Hepatocyte (in vitro differentiated cells): ENCODE results near the gene SUPT4H1. TPM values are rescaled to one million over a fixed set of nuclear protein-coding genes. Genes with fewer than 3 reads are reported as not detected.

ENCODE experiments used
- DNase-seq: peaks from one replicate; pipeline ENCODE4 v3.0.0-alpha.2; 2016; ENCODE audit warnings: low spot score
- H2AFZ ChIP-seq: fragments of 200-600 bp; sonication (generic); 2 replicates; pipeline ENCODE4 v1.6.0; 2016; ENCODE audit warnings: antibody characterized with exemption, mild to moderate bottlenecking
- H3K27ac ChIP-seq: fragments of 200-600 bp; sonication (generic); 2 replicates; pipeline ENCODE4 v1.5.1; 2016; ENCODE audit warnings: mild to moderate bottlenecking
- H3K27me3 ChIP-seq: fragments of 200-600 bp; sonication (generic); 2 replicates; pipeline ENCODE4 v1.6.1; 2016
- H3K36me3 ChIP-seq: fragments of 200-600 bp; sonication (generic); replicated peaks from 2 replicates; pipeline ENCODE4 v1.5.1; 2016; ENCODE audit warnings: low read depth; ENCODE audit not compliant: insufficient read depth
- H3K4me1 ChIP-seq: fragments of 200-600 bp; sonication (generic); 2 replicates; pipeline ENCODE4 v1.5.1; 2016; ENCODE audit warnings: mild to moderate bottlenecking, moderate library complexity; ENCODE audit not compliant: insufficient read depth
- H3K4me2 ChIP-seq: fragments of 200-600 bp; sonication (generic); 2 replicates; pipeline ENCODE4 v1.6.0; 2016
- H3K4me3 ChIP-seq: fragments of 200-600 bp; sonication (generic); 2 replicates; pipeline ENCODE4 v1.5.1; 2016; ENCODE audit warnings: mild to moderate bottlenecking
- H3K79me2 ChIP-seq: fragments of 200-600 bp; sonication (generic); 2 replicates; pipeline ENCODE4 v1.6.0; 2017; ENCODE audit warnings: mild to moderate bottlenecking
- H3K9me2 ChIP-seq: fragments of 200-600 bp; sonication (generic); replicated peaks from 2 replicates; pipeline ENCODE4 v1.6.0; 2017; ENCODE audit warnings: mild to moderate bottlenecking; ENCODE audit not compliant: insufficient read depth
- H3K9me3 ChIP-seq: fragments of 200-600 bp; sonication (generic); 2 replicates; pipeline ENCODE4 v1.5.1; 2016; ENCODE audit warnings: low read depth, mild to moderate bottlenecking
- H4K20me1 ChIP-seq: fragments of 200-600 bp; sonication (generic); 2 replicates; pipeline ENCODE4 v1.6.0; 2016; ENCODE audit warnings: mild to moderate bottlenecking; ENCODE audit not compliant: insufficient read depth, poor library complexity, severe bottlenecking
- EZH2 ChIP-seq: fragments of 200-600 bp; sonication (generic); IDR thresholded peaks from 2 replicates; pipeline ENCODE4 v1.6.1; 2016; ENCODE audit warnings: antibody characterized with exemption, mild to moderate bottlenecking, borderline replicate concordance
- EZH2phosphoT487 ChIP-seq: fragments of 200-600 bp; sonication (generic); IDR thresholded peaks from one replicate; pipeline ENCODE4 v1.6.1; 2018; ENCODE audit warnings: antibody characterized with exemption, mild to moderate bottlenecking, low read depth, moderate library complexity; ENCODE audit not compliant: unreplicated experiment, severe bottlenecking
- WGBS: methylation state at CpG from one replicate; pipeline ENCODE4 v1.1.6; 2016; ENCODE audit warnings: low lambda C conversion rate; ENCODE audit errors: missing lambda C conversion rate; 5-methylcytosine and 5-hydroxymethylcytosine counted together
- polyA plus RNA-seq: library from polyadenylated mRNA; unstranded; fragments of >200 nt; fragmentation: Nextera tagmentation; extraction: Ambion mirVana; gene quantifications from 2 replicates; pipeline ENCODE4 v1.2.1, GENCODE V29; 2016
- total RNA-seq: library from RNA; depleted of rRNA; stranded (reverse); fragments of >200 nt; gene quantifications from 2 replicates; pipeline ENCODE4 v1.2.3, GENCODE V29; 2014
- TF ChIP-seq, protein P1 (sequence below): fragments of 200-600 bp; sonication (generic); IDR thresholded peaks from 2 replicates; pipeline ENCODE4 v1.5.1; 2016; ENCODE audit warnings: antibody characterized with exemption, mild to moderate bottlenecking; ENCODE audit not compliant: poor library complexity

The SUPT4H1 gene
- total and polyA plus RNA-seq, 2 experiments from 2014 or later, result 54.5 to 108 TPM

DNA sequence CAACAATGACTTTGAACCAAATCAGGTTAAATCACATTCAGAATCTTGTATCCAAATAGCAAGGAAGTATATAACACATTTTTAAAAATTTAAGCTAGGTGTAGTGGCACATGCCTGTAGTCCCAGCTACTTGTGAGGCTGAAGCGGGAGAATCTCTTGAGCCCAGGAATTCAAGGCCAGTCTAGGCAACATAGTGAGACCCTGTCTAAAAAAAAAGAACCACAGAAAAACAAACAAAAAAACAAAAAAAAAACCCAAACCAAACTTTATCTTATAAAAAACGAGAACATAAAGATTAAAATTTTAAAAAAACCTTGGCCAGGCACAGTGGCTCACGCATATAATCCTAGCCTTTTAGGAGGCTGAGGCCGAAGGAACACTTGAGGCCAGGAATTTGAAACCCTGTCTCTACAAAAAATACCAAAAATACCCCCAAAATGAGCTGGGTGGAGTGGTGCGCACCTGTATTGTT lies 11.6 kb downstream of the SUPT4H1 start:
- H4K20me1 ChIP-seq, result no peaks in the 10 kb centered on the region
- H3K4me2 ChIP-seq, result no peak overlapping the region
- H3K4me1 ChIP-seq, result no peaks in the 10 kb centered on the region
- H3K27me3 ChIP-seq, result no peaks in the 10 kb centered on the region
- no peak for TF ChIP-seq EZH2phosphoT487
- TF ChIP-seq EZH2, result no peak
- TF ChIP-seq, protein P1, sequence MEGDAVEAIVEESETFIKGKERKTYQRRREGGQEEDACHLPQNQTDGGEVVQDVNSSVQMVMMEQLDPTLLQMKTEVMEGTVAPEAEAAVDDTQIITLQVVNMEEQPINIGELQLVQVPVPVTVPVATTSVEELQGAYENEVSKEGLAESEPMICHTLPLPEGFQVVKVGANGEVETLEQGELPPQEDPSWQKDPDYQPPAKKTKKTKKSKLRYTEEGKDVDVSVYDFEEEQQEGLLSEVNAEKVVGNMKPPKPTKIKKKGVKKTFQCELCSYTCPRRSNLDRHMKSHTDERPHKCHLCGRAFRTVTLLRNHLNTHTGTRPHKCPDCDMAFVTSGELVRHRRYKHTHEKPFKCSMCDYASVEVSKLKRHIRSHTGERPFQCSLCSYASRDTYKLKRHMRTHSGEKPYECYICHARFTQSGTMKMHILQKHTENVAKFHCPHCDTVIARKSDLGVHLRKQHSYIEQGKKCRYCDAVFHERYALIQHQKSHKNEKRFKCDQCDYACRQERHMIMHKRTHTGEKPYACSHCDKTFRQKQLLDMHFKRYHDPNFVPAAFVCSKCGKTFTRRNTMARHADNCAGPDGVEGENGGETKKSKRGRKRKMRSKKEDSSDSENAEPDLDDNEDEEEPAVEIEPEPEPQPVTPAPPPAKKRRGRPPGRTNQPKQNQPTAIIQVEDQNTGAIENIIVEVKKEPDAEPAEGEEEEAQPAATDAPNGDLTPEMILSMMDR, result no peak
- no peaks in the 10 kb centered on the region for H3K36me3 ChIP-seq
- no peak overlapping the region for H2AFZ ChIP-seq
- DNase-seq, result no peak
- H3K9me3 ChIP-seq, result no peaks in the 10 kb centered on the region
- H3K4me3 ChIP-seq, result no peak overlapping the region
- WGBS, result 91% methylated on average over 5 of the region's 5 CpGs
- H3K9me2 ChIP-seq, result no peaks in the 10 kb centered on the region
- no peaks in the 10 kb centered on the region for H3K79me2 ChIP-seq
- H3K27ac ChIP-seq, result no peak overlapping the region

DNA sequence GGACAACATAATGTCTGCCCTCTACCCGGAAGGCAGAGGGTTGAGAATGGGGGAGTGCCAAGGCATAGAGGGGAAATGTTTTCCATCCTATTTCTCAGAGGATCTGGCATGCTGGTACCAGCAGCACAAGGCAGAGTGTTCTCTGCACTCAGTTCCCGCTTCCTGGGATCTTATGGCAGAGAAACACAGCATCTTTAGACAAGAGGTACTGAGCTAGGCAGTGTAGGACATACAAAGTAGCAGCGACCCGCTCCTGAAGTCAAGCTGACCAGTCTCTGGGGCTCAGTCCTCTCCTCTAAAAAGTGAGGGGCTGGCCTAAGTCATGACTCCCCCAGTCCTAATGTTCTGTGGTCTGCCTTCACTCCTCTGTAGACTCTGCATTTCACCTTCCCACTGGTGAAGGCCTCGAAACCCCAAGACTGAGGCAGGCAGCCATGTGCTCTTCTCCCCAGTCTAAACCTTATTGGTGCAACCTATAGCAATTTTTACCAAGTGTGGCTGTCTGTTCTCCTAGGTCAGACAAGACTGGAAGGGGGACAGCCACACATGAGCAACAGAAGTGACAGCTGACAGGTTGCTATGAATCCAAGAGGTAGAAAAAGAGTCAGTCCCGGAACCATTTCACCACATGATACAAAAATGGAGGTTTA lies 12.1 kb downstream of the SUPT4H1 start:
- Histone ChIP-seq H3K4me1 (no peaks in the 10 kb centered on the region), H2AFZ (no peak overlapping the region), H3K79me2 (no peaks in the 10 kb centered on the region), H4K20me1 (no peaks in the 10 kb centered on the region), H3K4me2 (no peak overlapping the region), H3K27me3 (no peaks in the 10 kb centered on the region), H3K36me3 (no peaks in the 10 kb centered on the region), H3K4me3 (no peak overlapping the region), H3K9me2 (no peaks in the 10 kb centered on the region), H3K9me3 (no peaks in the 10 kb centered on the region), H3K27ac (no peak overlapping the region)
- 95% methylated on average over 6 of the region's 6 CpGs for WGBS
- TF ChIP-seq, protein P1, result no peak
- no peak for TF ChIP-seq EZH2phosphoT487
- TF ChIP-seq EZH2, result no peak
- no peak for DNase-seq

DNA sequence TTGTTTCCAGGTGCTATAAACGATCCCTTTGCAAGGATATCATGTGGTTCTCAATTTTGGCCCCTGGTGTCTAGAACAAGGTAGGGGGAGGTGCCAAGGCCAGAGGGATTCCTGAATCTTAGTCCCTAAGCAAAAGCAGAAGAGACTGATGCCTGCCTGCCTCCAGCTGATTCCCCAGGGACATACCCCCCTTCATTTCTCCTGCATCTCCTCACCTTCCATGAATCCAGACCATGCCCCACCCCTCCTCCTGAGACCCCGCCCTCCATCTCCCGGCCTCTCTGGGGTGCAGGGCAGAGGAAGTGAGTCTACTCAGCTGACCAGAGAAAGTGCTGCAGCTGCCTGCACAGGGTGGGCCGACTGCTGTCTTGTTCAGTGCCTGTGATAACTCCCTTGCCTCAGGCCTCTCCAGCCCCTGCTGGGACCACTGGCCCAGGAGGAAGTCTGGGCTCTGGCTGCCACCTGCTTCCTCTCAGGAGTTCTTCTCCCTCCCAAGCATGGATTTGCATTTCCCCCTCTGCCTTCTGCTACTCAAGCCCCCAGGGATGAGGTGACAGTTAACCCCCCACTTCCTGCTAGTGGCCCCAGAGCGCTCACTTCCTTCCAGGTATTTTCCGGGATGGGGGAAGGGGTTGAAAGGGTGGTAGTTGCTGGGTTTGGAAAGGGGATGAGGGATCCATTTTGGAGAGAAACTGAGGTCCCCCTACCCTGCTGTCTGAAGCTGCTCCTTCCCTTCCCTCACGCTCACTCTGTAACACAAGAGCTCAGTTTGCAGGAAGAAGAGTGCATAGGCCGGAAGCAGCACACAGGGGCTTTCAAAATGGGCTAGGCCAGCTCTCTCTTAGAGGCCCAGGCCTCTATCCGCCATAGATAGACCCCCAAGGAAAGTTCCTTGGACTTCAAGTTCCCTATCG lies 12.9 kb downstream of the SUPT4H1 start:
- H2AFZ ChIP-seq, result no peak overlapping the region
- no peak overlapping the region for H3K4me3 ChIP-seq
- TF ChIP-seq, protein P1, result no peak
- no peak for TF ChIP-seq EZH2phosphoT487
- TF ChIP-seq EZH2, result no peak
- no peaks in the 10 kb centered on the region for H3K9me3 ChIP-seq
- peak overlapping the region; percentile 20 for H3K27ac ChIP-seq
- 72% methylated on average over 10 of the region's 10 CpGs for WGBS
- H3K36me3 ChIP-seq, result no peaks in the 10 kb centered on the region
- no peaks in the 10 kb centered on the region for H3K79me2 ChIP-seq
- H3K4me1 ChIP-seq, result no peaks in the 10 kb centered on the region
- no peaks in the 10 kb centered on the region for H4K20me1 ChIP-seq
- no peaks in the 10 kb centered on the region for H3K9me2 ChIP-seq
- H3K4me2 ChIP-seq, result no peak overlapping the region
- H3K27me3 ChIP-seq, result no peaks in the 10 kb centered on the region
- no peak for DNase-seq
